ENCODE results near the gene ITGB4. TPM values are rescaled to one million over a fixed set of nuclear protein-coding genes. Genes with fewer than 3 reads are reported as not detected.
A peak's percentile ranks its signal among the peaks of the same experiment; 100 is the strongest.
"Not testable (repeated sequence)": the region's sequence is repeated elsewhere in the genome, so short reads cannot be mapped to it uniquely, and the experiment has no call there.

ITGB4 gene
- total and polyA plus RNA-seq, 5 experiments from 2014 or later: 0.35 to 2.4 (median 1.5) TPM

- H3K9me3 Mint-ChIP-seq, H3K27ac Mint-ChIP-seq, H3K27me3 Mint-ChIP-seq, H3K4me3 Mint-ChIP-seq, ATAC-seq, DNase-seq, H3K36me3 Mint-ChIP-seq: not testable (repeated sequence)
- POLR2A ChIA-PET: interaction anchor here (0.6 to 28.6 kb wide), 4 partner anchors 8 to 94 kb away, joined by 3 to 596 read pairs (median 4); partner anchors contain the start of gene UNK
- H3K4me1 Mint-ChIP-seq: peaks cover 1 to 24% (median 14%) of the 10 kb centered on the region in 4 donors
Observed at GRCh38 chr17:75759978-75760640, 38.9 kb downstream of the ITGB4 start.

- Mint-ChIP-seq H3K4me1 (peaks cover 1 to 23% (median 16%) of the 10 kb centered on the region in 4 donors), H3K27ac (peak overlapping the region in 6 of 10 donors; percentile 44 to 67 (median 50)), H3K27me3 (no peaks in the 10 kb centered on the region), H3K9me3 (no peaks in the 10 kb centered on the region), H3K36me3 (no peaks in the 10 kb centered on the region), H3K4me3 (peak overlapping the region in 9 of 10 donors; percentile 14 to 60 (median 41))
- POLR2A ChIA-PET: interaction anchor here (1.2 to 28.6 kb wide), 5 partner anchors 8 to 93 kb away, joined by 3 to 596 read pairs (median 26); partner anchors contain the start of genes UNC13D, UNK and WBP2
- ATAC-seq: no peak
- no peak for DNase-seq
Observed at GRCh38 chr17:75762513-75763268, 41.4 kb downstream of the ITGB4 start.

DNA sequence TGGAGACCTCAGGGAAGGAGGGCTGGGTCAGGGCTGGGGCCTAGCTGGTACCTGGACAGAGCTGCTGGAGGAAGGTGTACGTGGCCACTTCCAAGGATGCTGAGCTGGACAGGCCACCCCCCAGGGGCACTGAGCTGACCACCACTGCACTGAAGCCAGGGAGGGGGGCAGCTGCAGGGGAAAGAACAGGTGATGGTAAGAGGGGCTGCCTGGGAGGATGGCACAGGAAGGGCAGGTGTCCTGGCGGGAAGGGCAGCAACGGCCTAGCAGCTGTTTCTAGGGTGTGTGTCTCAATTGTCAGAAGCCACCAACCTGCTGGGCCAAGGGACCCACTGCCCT lies 42.0 kb downstream of the ITGB4 start:
- Mint-ChIP-seq H3K4me1 (peaks cover 1 to 23% (median 16%) of the 10 kb centered on the region in 4 donors), H3K27me3 (no peaks in the 10 kb centered on the region), H3K36me3 (no peaks in the 10 kb centered on the region), H3K4me3 (peak overlapping the region in 4 of 10 donors; percentile 18 to 57 (median 44)), H3K9me3 (no peaks in the 10 kb centered on the region), H3K27ac (no peak overlapping the region)
- POLR2A ChIA-PET: interaction anchor here (0.5 to 28.6 kb wide), 5 partner anchors 9 to 273 kb away, joined by 4 to 596 read pairs (median 26); partner anchors contain the start of genes TRIM65, UNC13D and UNK
- ATAC-seq (no peak), DNase-seq (no peak)

DNA sequence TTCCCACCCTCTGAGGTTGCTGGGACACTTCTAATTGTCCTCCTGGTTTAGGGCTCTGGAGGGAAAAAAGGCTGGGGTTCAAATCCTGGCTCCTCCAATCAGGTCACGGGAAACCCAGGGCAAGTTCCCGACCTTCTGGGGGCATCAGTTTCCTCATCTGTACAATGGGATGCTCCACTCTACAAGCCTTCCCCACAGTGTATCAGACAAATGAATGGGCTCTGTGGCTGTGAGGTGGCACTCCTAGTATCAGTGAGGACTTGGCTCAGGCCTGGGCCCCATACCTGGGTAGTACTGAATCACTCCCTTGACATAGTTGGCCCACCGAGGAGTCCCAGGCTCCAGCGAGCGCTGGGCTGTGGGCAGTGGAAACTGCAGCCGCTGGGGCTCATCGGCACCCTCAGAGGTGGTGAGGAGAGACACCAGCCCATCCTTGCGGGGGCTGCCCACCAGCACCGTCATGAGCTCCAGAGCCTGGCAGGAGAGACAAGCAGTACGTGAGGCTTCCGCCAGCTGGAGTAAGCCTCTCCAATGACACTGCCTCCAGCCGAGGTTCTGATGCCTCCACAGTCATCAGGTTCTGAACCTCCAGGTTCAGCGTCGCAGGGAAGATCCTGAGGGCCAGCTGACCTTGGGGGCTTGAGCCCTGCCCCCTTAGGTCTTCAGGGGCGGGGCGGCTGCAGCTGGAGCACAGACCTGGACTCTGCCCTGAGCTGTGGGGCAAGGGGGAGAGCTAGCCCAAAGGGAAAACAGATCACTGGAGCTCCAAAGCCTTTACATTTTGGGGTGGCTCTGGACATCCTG lies 42.6 kb downstream of the ITGB4 start:
- H3K27ac Mint-ChIP-seq: peak overlapping the region in 4 of 10 donors; percentile 6 to 46 (median 22)
- no peaks in the 10 kb centered on the region for H3K9me3 Mint-ChIP-seq
- DNase-seq (peak in 1 of 10 donors; percentile 57), ATAC-seq (no peak)
- peaks cover 1 to 23% (median 16%) of the 10 kb centered on the region in 4 donors for H3K4me1 Mint-ChIP-seq
- POLR2A ChIA-PET: interaction anchor here (0.5 to 28.6 kb wide), 12 partner anchors 9 to 845 kb away, joined by 3 to 596 read pairs (median 4); partner anchors contain the start of genes MRPL38, TRIM65, UNC13D and UNK
- no peaks in the 10 kb centered on the region for H3K27me3 Mint-ChIP-seq
- H3K36me3 Mint-ChIP-seq: no peaks in the 10 kb centered on the region
- peak overlapping the region; percentile 68 to 84 (median 75) for H3K4me3 Mint-ChIP-seq

- Mint-ChIP-seq H3K4me3 (peak overlapping the region; percentile 68 to 84 (median 75)), H3K27ac (peak overlapping the region in 5 of 10 donors; percentile 27 to 61 (median 39)), H3K4me1 (peaks cover 1 to 23% (median 16%) of the 10 kb centered on the region in 4 donors), H3K9me3 (no peaks in the 10 kb centered on the region), H3K27me3 (no peaks in the 10 kb centered on the region), H3K36me3 (no peaks in the 10 kb centered on the region)
- ATAC-seq: no peak
- POLR2A ChIA-PET: interaction anchor here (0.6 to 28.6 kb wide), 12 partner anchors 10 to 845 kb away, joined by 3 to 596 read pairs (median 4); partner anchors contain the start of genes MRPL38, TRIM65, UNC13D and UNK
- DNase-seq: no peak
Observed at GRCh38 chr17:75764417-75764710, 43.1 kb downstream of the ITGB4 start.

DNA sequence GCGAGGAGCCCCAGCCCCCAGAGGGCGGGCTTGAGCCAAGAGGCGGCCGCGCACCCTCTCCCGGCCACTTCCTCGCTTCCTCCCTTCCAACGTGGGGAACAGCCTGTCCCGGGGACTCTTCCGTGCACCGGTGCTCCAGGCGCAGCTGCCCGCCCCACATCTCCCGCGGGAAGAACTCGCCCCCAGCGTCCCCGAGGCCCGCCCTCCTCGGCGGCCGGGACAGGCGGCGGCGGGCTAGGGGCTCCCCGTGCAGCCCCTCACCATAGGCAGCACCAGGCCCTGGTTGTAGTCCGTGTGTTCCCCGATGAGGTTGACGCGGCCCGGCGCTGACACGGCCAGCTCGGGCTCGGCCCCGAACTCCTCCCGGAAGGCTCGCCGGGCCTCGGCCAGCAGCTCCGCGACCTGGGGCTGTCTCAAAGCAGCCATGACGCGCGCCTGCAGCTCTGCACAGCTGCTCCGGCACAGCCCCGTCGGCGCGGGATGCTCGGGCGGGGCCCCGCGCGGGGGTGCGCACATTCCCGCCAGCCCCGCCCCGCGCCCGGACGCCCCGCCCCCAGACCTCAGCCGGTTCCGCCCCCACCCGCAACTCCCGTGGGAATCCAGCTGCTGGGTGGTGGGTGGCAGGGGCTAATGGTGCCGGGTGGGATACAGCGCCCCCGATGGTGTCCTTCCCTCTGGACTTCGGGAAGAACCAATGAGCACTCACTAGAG lies 43.6 kb downstream of the ITGB4 start, which contains the start of gene GALK1:
Gene GALK1, minus strand, starts transcription at position 482 of the 711 bp plus-strand sequence. Its CDS starts 56 bp downstream, at position 426.
- ATAC-seq (peak; percentile 92 to 93), DNase-seq (peak; percentile 50 to 83 (median 68))
- no peaks in the 10 kb centered on the region for H3K9me3 Mint-ChIP-seq
- peaks cover 1 to 23% (median 16%) of the 10 kb centered on the region in 4 donors for H3K4me1 Mint-ChIP-seq
- POLR2A ChIA-PET: interaction anchor here (0.6 to 28.6 kb wide), 18 partner anchors 11 to 846 kb away, joined by 3 to 596 read pairs (median 4); partner anchors contain the start of genes TRIM65, UNC13D, UNK and WBP2
- H3K27me3 Mint-ChIP-seq: no peaks in the 10 kb centered on the region
- H3K27ac Mint-ChIP-seq: peak within 1 kb of the TSS in 9 of 10 donors; percentile 31 to 84 (median 60)
- H3K4me3 Mint-ChIP-seq: peak within 1 kb of the TSS; percentile 68 to 84 (median 75)
- no peaks in the 10 kb centered on the region for H3K36me3 Mint-ChIP-seq

- peak overlapping the region; percentile 13 to 81 (median 56) for H3K4me3 Mint-ChIP-seq
- POLR2A ChIA-PET: interaction anchor here (0.7 to 28.6 kb wide), 10 partner anchors 12 to 244 kb away, joined by 3 to 596 read pairs (median 4); partner anchors contain the start of genes TRIM65, UNC13D and UNK
- ATAC-seq (no peak), DNase-seq (no peak)
- H3K27me3 Mint-ChIP-seq: no peaks in the 10 kb centered on the region
- peak overlapping the region in 7 of 10 donors; percentile 27 to 76 (median 60) for H3K27ac Mint-ChIP-seq
- peaks cover 1 to 23% (median 16%) of the 10 kb centered on the region in 4 donors for H3K4me1 Mint-ChIP-seq
- no peaks in the 10 kb centered on the region for H3K9me3 Mint-ChIP-seq
- H3K36me3 Mint-ChIP-seq: no peaks in the 10 kb centered on the region
Observed at GRCh38 chr17:75765981-75766380, 44.7 kb downstream of the ITGB4 start.

DNA sequence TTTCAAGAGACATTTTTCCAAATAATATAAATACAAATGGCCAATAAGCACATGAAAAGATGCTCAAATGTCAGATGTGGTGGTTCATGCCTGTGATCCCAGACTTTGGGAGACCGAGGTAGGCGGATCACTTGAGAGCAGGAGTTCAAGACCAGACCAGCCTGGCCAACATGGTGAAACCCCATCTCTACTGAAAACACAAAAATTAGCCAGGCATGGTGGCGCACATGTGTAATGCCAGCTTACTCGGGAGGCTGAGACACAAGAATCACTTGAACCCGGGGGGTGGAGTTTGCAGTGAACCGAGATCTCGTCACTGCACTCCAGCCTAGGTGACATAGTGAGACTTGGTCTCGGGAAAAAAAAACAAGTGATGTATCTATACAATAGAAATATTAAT lies 46.6 kb downstream of the ITGB4 start:
- DNase-seq (no peak), ATAC-seq (no peak)
- Mint-ChIP-seq H3K36me3 (no peaks in the 10 kb centered on the region), H3K9me3 (no peaks in the 10 kb centered on the region), H3K27me3 (no peaks in the 10 kb centered on the region), H3K4me1 (peaks cover 4 to 16% (median 14%) of the 10 kb centered on the region in 4 donors), H3K27ac (peak overlapping the region in 1 of 10 donors; percentile 14), H3K4me3 (no peak overlapping the region)
- POLR2A ChIA-PET: interaction anchor here (1.3 to 28.6 kb wide), 2 partner anchors 8 to 14 kb away, joined by 4 to 596 read pairs; partner anchors contain the start of gene UNK

DNA sequence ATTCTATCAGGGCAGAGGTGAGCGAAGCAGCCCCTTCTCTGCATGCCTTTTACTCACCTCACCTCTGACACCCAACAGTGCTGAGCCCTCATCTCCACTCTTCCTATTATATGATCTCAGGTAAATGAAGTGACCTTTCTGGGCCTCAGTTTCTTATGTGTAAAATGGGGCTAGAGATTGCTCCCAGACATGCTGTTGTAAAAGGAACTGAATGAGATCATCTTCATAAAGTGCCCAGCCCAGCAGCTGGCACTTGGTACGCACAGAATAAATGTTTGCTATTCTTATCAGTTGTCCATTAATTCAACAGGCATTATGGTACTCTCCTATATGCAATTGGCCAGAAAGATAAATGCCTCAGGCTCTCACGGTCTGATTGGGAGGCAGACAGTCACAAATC lies 48.3 kb downstream of the ITGB4 start:
- Mint-ChIP-seq H3K36me3 (peaks cover 0 to 2% (median 0%) of the 10 kb centered on the region in 3 donors), H3K27me3 (peaks cover 0 to 2% (median 0%) of the 10 kb centered on the region in 5 donors), H3K4me3 (no peak overlapping the region), H3K4me1 (peaks cover 2 to 6% (median 2%) of the 10 kb centered on the region in 4 donors), H3K9me3 (no peaks in the 10 kb centered on the region), H3K27ac (no peak overlapping the region)
- no peak for DNase-seq
- no peak for ATAC-seq
- POLR2A ChIA-PET: interaction anchor here (0.6 to 28.6 kb wide), 3 partner anchors 12 to 673 kb away, joined by 3 to 596 read pairs (median 6); partner anchors contain the start of gene UNK

DNA sequence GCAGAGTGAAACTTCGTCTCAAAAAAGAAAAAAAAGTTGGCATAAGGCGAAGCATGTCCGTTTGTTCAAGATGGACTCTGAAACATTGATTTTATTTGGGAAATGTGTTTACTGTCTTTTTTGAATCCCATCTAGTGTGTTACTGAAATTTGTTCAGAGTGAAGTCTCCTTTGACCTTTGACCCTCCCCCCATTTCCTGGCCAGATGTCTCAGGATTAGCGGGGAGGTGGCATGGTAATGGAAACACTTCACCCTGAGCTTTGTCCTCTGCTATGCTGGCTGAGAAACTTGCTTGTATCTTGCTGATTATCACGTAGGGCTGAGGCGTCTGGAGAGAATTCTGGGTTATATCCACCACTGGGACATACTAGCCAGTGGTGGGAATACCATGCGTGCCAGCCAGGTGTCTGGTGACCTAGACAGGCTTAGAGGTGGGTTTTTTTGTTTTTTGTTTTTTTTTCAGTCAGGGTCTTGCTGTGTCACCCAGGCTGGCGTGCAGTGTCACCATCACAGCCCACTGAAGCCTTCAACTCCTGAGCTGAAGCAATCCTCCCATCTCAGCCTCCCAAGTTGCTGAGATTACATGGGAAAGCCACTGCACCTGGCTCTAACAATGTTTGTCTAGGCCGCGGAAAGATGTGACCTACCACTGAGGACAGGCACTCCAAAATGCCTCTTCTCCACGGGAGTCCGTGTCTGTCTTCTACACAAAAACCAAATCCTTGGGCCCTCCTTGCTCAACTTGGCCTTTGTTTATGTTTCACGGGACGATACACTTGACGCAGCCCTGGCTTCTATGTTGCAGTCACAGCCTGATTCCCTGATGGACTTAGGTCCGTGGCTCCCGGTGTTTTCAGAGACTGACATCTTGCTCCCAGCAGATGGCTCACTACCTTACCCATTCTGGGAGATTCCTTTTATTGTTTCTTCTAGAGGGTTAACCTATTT lies 50.3 kb downstream of the ITGB4 start:
- Mint-ChIP-seq H3K27me3 (peaks cover 0 to 2% (median 0%) of the 10 kb centered on the region in 5 donors), H3K27ac (peak overlapping the region in 1 of 10 donors; percentile 18), H3K4me1 (peaks cover 13 to 22% (median 17%) of the 10 kb centered on the region in 4 donors), H3K4me3 (no peak overlapping the region), H3K9me3 (no peaks in the 10 kb centered on the region), H3K36me3 (peaks cover 0 to 17% (median 0%) of the 10 kb centered on the region in 3 donors)
- POLR2A ChIA-PET: interaction anchor here (0.7 to 28.6 kb wide), 6 partner anchors 6 to 501 kb away, joined by 3 to 596 read pairs (median 108); partner anchors contain the start of genes GALK1, MIF4GD, UNC13D and UNK
- DNase-seq (peak in 1 of 10 donors; percentile 46), ATAC-seq (no peak)

Data from naive thymus-derived CD8-positive, alpha-beta T cell (primary cell).